GM10847 (cell line): ENCODE data around the gene UGT1A6.

Experiments
- POLR2A ChIP-seq: IDR thresholded peaks from 2 replicates; pipeline ENCODE4 v1.6.1; 2011; ENCODE audit not compliant: insufficient read length; ENCODE audit errors: extremely low read depth

The UGT1A6 gene

GRCh38 chr2:233754872-233755611, 62.4 kb downstream of the UGT1A6 start:
- TF ChIP-seq POLR2A: no peak

GRCh38 chr2:233756429-233757081, 63.9 kb downstream of the UGT1A6 start:
- TF ChIP-seq POLR2A: no peak

- TF ChIP-seq POLR2A: no peak
Measured at GRCh38 chr2:233758141-233758540, 65.5 kb downstream of the UGT1A6 start.

GRCh38 chr2:233758849-233759248, 66.2 kb downstream of the UGT1A6 start:
- no peak for TF ChIP-seq POLR2A

GRCh38 chr2:233760043-233760442, 67.4 kb downstream of the UGT1A6 start, which contains the start of gene UGT1A1:
UGT1A1 (plus strand) TSS chr2:233760270; CDS start chr2:233760288, 18 bp downstream.
- TF ChIP-seq POLR2A: no peak

- no peak for TF ChIP-seq POLR2A
Measured at GRCh38 chr2:233761040-233761769, 68.5 kb downstream of the UGT1A6 start.

- no peak for TF ChIP-seq POLR2A
Measured at GRCh38 chr2:233764264-233764663, 71.6 kb downstream of the UGT1A6 start.

GRCh38 chr2:233764761-233765160, 72.1 kb downstream of the UGT1A6 start:
- no peak for TF ChIP-seq POLR2A

GRCh38 chr2:233766416-233766815, 73.7 kb downstream of the UGT1A6 start:
- no peak for TF ChIP-seq POLR2A

GRCh38 chr2:233768076-233768475, 75.4 kb downstream of the UGT1A6 start:
- no peak for TF ChIP-seq POLR2A

- no peak for TF ChIP-seq POLR2A
Measured at GRCh38 chr2:233769260-233769659, 76.6 kb downstream of the UGT1A6 start.

- no peak for TF ChIP-seq POLR2A
Measured at GRCh38 chr2:233772153-233772552, 79.5 kb downstream of the UGT1A6 start.

- no peak for TF ChIP-seq POLR2A
Measured at GRCh38 chr2:233772583-233772982, 79.9 kb downstream of the UGT1A6 start.

- TF ChIP-seq POLR2A: no peak
Measured at GRCh38 chr2:233773854-233774253, 81.2 kb downstream of the UGT1A6 start.

GRCh38 chr2:233775414-233775813, 82.7 kb downstream of the UGT1A6 start:
- TF ChIP-seq POLR2A: no peak

GRCh38 chr2:233778030-233778429, 85.3 kb downstream of the UGT1A6 start, which contains the start of gene MROH2A:
MROH2A (plus strand) TSS chr2:233778330; CDS start chr2:233779359, 1,029 bp downstream.
- no peak for TF ChIP-seq POLR2A
